Cortex of kidney (tissue), 1 donor: ENCODE measurements around the gene RAF1.

Experiments
- DNase-seq: peaks from one replicate; lab custom pipeline; 2025; lab: John Stamatoyannopoulos, UW

RAF1 gene

DNA sequence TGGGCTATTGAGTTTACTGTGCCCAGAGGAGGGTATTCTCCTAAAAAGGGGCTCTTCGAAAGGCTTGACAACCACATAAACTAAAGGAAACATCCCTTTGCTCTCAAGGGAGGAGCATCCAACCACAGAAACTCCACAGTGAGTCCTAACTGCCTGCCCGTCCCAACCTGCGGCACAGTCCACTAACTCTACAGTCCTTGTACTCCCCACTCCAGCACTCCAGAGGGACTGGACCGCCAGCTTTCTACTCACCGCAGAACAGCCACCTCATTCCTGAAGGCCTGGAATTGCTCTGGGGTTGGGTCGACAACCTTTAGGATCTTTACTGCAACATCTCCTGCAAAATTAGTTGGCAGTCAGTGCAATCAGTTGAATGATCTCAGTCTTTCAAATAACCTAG is 72.5 kb downstream of the RAF1 start:
- DNase-seq, result no peak

DNA sequence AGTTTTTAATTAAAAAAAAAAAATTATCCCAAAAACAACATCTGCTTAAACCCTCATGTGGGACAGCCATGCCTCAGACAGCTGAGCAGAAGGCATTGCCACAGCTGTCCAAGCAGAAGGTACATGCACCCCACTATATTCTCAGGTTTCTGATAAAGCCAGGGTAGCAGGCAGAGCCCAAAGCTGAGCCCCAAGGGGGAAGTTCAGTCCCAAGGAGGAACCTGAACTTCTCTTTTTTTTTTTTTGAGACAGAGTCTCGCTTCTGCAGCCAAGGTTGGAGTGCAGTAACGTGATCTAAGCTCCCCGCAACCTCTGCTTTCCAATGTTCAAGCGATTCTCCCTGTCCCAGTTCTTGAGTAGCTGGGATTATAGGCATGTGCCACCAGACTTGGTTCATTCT is 73.8 kb downstream of the RAF1 start:
- DNase-seq, result no peak

DNA sequence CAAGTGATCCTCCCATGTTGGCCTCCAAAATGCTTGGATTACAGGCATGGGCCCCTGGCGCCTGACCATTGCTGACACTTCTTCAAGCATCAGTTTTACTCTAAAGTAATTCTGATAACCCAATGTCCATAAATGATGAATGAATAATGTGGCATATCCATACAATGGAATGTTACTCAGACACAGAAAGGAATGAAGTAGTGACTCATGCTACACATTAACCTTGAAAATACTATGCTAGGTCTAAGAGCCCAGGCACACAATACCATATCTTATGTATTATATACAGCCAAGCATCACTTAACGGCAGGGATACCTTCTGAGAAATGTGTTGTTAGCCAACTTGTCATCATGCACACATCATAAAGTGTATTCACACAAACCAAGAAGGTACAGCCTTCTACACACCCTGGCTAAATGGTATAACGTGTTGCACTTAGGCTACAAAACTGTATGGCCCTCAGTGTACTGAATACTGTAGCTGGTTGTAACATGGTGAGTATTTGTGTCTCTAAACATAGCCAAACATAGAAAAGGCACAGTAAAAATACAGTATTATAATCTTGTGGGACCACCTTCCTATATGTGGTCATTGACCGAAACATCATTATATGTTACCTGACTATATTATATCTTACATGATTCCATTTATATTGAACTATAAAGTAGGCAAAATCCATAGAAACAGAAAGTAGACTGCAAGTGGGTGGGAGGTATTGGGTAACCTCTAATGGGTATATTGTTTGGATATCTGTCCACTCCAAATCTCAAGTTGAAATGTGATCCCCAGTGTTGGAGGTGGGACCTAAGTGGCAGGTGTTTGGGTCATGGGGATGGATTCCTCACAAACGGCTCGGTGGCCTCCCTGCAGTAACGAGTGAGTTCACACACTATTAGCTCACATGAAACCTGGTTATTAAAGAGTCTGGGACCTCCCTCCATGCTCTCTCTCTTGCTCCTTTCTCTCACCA is 75.6 kb downstream of the RAF1 start:
- no peak for DNase-seq

DNA sequence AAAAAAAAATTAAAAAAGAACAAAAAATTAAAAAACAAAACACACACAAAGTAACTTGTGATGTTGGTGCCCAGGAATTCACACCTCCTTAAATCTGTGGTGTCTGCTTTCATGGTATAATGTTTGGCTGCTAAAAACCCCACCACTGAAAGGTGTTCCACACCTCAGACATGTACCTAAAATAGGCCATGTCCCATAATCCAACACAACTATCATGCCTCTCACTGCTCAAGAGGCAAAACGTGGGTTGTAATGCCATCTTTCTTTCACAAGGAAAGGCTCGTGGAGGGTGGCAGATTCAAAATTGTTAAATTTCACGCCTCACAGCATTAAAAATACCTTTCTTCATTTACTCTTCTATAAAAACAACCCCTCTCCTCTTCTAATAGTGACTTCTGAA is 77.5 kb downstream of the RAF1 start:
- no peak for DNase-seq

DNA sequence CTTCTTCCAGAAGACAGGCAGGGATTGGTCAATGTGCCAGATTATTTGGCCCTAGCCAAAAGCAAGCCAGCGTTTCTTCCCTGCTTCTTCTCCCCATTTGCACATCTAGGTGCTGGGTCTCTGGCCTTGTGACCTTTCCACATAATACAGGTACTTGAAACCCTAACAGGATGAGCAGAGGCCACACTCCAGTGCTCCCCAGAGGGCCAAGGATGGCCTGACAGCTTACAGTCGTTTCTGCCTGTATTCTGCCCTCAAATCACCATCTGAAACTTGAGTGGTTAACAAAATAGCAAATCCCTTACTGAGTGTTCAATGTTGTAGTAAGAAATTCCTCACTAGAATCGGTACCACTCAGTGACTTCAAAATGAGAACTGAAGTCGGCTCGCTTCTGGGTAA is 77.9 kb downstream of the RAF1 start:
- no peak for DNase-seq

DNA sequence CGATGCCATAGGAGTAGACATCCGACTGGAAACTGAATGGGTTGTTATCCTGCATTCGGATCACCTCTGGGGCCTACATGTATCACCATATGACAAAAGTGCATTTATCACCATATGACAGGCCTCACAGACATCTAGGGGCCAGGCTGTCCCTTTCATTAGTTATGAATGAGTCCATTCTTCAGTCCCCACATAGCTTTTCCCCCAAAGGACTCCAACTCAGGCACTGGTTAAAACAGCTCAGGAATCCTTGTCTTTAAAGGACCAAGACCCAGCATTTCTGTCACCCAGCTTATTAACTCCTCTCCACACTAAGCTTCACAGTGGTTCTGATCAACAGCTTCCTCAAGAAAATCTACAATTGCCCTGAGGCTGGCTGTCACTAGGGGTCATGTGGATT is 78.7 kb downstream of the RAF1 start:
- no peak for DNase-seq

DNA sequence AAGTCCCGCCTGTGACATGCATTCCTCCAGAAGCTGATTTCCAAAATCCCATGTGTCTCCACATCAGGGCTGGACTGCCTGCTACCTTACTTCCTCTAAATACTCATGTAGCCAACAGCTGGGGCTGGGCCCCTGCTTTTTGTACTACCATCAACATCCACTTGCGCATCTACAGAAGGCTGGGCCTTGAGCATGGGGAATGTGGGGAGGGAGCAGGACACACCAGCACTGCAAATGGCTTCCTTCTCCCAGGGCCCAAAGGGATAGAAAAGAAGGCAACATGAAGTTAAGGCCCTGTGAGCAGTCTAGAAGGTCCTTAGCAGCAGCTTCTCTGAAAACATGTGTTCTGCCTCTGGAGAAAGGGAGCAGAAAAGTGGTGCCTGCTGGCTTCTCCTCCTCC is 79.8 kb downstream of the RAF1 start:
- DNase-seq, result no peak

DNA sequence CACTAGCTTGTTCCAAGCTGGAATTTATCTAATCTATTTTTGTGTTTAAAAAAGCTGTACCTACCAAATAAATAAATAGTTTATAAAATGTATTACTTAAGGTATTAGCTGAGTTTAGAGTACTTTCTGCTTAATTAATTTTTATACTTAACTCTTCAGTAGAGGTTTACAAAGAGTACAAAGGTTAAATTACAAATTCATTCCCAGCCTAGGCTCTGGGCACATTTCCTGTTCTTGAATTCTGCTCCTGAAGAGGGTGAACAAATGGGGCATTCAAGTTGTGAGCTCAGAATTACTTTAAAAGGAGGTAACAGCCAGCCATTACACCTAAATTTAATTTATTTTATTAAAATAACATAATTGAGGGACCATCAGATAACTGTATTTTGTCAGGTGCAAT is 80.6 kb downstream of the RAF1 start:
- no peak for DNase-seq

DNA sequence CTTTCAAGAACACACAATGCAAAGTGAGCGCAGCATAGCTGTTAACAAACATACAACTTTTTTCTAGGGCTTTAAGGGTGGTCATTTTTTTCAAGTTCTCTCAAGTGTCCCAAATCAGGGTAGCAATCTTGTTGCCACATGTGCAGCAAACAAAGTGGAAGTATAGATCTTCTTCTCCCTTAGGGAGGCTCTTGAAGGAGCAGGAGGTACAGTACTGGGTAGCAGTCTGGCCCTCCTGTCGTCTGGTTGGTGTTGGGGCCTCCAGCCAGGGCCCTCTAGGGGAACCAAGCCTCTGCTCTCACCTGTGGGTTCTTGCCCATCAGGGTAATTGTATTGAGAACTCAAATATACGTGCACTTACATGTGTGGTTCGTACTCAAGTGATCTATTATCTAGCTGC is 81.2 kb downstream of the RAF1 start:
- DNase-seq, result no peak

DNA sequence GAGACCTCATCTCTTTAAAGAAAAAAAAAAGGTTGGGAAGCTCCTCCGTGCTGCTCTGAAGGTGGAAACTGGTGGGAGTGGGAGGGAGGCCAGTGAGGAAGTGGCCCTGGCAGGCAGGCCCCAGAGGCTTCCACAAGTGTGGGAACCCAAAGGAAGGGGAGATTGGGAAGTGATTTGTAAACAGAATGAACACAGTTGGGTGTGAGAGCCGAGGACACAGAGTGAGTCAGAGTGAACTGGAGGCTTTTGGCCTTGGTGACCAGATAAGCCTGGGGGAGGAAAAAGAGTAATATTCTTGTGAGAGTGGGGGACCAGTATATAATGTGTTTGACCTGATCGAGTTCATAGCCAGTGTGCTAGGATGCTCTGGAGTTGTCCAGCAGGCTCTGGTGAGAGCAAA is 84.0 kb downstream of the RAF1 start:
- no peak for DNase-seq

DNA sequence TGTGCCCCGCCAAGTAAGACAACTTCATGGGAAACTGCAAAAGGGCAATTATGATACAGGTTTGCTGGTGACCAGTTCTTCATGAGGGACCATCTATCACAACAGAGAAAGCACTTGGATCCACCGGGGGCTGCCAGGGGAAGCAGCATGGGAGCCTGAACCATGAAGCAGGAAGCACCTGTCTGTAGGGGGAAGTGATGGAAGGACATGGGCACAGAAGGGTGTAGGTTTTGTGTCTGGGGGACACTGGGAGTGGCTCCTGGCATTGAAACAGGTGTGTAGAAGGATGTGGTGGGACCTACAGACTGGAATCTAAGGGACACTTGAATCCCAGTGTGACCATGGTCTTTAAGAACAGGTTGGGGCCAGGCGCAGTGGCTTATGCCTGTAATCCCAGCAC is 84.5 kb downstream of the RAF1 start:
- no peak for DNase-seq

DNA sequence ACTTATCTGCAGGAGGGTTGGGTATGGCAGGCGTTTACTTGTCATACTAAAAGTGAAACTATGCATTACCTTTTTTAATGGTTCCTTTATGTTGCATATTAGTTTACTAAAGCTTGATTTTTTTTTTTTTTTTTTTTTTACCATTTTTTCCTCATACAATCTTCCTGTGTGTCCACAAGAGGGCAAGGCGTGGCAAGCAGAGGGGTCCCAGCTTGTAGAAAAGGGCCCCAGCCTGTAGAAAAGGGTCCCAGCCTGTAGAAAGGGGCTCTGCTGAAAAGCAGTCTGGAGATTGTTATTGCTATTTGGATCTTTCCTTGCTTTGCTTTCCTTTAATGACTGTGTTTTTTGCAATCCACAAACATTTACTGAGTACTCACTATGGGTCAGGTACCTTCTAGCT is 85.2 kb downstream of the RAF1 start:
- no peak for DNase-seq

DNA sequence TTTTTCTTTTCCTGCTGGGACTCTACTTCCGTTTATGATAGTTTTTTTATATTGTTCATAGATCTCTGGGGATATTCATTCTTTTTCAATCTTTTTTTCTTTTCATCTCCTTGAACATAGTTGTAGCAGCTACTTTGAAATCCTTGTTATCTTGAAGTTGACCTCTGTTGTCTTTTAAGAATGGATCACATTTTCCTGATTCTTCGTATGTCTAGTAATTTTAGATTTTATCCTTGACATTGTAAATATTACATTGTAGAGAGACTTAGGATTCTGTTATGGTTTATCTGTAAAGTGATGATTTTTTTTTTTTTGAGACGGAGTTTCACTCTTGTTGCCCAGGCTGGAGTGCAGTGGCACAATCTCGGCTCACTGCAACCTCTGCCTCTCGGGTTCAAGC is 86.5 kb downstream of the RAF1 start:
- no peak for DNase-seq

DNA sequence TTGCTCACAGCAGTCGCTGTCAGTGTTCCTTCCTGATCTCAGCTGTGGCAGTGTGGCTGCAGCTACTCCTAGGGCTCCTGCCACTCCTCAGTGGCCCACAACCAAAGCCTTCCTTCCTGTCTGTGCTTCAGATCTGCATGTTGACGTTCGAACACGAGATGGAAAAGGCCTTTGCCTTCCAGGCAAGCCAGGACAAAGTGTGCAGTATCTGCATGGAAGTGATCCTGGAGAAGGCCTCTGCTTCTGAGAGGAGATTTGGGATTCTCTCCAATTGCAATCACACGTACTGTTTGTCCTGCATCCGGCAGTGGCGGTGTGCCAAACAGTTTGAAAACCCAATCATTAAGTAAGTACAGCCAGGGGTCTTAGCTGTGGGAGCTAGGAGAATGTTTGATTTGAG is 89.3 kb downstream of the RAF1 start:
- DNase-seq, result no peak

DNA sequence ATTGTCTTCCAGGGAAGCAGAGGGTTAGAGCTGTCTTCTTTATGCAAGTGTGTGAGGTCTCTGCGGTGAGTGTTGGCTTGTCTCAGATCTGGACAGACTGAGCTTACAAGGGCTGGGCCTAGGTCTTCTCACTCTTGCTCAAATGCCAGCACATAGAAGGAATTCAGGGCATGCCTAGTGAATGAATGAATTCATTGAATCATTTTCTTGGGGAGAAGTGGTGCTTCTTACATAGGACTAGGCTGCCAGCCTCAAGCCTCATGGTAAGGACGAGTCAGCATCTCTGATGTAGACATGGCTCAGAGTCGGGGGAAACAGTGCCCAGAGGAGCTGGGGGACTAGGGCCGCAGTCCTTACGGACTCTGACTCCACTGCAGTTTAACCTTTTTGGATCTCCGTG is 89.8 kb downstream of the RAF1 start:
- no peak for DNase-seq

DNA sequence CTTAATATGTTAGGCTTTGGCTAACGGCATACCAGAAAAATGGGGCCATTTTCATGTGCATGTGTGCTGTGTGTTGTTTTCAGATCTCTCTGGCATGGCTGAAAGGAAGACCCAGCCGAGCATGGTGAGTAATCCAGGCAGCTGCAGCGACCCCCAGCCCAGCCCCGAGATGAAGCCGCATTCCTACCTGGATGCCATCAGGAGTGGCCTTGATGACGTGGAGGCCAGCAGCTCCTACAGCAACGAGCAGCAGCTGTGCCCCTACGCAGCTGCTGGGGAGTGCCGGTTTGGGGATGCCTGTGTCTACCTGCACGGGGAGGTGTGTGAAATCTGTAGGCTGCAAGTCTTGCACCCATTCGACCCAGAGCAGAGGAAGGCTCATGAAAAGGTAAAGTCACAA is 91.9 kb downstream of the RAF1 start:
- no peak for DNase-seq

DNA sequence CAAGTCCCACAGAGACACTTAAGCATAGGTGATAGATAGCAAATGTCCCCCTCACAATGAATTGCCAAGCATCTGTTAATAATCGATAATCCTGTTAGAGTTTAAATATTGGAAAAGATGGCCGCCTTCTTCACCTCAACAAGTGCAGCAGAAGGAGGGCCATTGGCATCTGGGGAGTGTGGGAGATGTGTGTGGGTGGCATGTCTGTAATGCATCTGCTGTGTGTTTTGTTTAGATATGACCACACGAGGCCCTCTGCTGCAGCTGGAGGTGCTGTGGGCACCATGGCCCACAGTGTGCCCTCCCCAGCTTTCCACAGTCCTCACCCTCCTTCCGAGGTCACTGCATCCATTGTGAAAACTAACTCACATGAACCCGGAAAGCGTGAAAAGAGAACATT is 94.1 kb downstream of the RAF1 start:
- no peak for DNase-seq

DNA sequence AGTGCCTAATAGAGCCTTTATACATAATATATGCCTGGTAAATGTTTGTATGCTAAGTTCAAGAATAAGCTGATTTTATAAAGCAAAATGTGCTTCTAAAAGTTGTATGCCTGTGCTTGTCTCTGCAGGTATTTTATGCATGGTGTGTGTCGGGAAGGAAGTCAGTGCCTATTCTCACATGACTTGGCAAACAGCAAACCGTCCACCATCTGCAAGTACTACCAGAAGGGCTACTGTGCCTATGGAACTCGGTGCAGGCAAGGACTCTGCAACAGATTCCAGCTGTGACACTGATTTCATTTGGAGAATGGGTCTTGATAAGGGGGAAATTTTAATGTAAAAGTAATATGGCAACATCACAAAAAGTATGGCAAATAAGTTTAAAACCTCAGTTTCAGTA is 95.2 kb downstream of the RAF1 start:
- DNase-seq, result no peak

DNA sequence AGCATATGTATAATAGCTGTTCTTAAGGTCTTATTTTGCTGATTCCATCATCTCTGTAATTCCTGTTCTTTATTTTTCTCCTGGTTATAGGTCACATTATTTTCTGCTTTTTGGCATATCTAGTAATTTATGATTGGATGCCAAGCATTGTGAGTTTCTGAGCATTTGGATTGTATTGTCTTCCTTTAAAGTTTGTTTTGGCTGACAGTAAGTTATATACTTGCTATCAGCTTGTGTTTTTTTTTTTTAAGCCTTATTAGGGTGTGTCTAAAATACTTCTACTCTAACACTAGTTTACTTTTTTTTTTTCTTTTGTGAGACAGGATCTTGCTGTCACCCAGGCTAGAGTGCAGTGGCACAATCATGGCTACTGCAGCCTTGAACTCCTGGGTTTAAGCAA is 96.9 kb downstream of the RAF1 start:
- DNase-seq, result no peak

DNA sequence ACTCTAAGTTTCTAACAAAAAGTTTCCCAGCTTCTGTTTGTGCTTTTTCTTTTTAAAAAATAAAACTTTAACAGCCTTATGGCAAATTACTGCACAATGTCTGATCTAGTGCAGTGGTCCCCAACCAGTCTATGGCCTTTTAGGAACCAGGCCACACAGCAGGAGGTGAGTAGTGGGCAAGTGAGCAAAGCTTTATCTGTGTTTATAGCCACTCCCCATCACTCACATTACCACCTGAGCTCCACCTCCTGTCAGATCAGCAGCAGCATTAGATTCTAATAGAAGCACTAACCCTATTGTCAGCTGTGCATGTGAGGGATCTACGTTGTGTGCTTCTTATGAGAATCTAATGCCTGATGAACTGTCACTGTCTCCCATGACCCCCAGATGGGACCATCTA is 101.5 kb downstream of the RAF1 start:
- DNase-seq, result no peak

DNA sequence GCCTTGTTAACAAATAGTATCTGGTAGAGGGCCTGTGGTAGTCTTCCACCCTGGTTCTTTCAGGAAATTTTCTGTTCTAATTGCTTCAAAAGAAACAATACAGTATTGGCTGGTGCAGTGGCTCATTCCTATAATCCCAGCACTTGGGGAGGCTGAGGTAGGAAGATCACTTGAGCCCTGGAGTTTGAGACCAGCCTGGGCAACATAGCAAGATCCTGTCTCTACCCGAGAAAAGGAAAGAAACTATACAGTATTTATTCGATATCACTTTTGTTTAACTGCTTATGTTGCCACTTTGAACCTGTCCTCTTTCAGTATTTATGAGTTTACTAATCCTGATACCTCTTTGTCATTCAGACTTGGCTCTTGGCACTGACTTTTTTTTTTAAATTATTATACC is 102.5 kb downstream of the RAF1 start:
- no peak for DNase-seq

DNA sequence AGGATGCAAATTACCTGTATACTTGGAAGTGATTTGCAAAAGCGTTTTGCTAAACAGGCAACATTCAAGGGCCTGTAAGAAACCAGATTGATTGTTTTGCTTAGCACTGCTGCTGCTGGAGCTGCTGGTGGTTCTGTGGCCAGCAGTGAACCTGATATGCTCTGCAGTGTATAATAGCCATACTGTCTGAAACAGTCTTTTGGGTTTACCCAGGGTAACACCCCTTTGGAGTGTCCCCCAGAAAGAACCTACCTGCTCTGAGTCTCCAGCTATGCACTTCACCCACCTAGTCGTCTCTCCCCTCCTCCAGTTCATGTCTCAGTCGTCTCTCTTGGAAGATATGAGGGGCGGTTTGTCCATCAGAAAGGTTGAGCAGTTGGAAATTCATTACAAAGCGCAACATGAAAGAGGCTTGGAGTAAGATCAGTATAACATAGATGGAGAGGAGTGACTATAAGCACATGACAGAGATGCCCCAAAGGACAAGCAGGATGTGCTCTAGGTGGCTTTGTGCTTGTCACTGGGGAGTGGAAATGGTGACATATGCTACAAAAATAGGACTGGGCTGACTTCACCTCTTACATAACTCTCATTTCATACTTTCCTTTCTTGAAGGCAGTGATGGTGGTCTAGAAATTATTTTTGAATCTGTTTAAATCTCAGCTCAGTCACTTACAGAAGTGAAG is 103.3 kb downstream of the RAF1 start:
- no peak for DNase-seq

DNA sequence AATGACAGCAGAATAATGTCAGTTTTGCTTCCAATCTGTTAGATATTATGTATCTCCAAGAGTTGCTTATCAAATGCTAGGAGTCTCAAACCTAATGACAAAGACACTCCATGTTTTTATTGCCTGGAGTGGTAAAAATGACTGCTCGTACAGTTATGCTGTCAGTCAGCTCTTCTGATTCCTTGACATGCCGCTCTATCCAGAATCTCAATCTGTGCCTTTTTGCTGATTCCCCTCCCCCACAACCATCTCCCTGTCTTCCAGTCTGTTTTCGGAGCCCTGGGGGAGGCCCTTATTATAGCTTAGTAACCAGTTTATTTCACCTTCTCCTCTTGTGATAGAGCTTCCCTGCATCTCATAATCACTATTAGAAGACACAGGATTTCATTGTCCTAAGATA is 104.4 kb downstream of the RAF1 start:
- DNase-seq, result no peak

DNA sequence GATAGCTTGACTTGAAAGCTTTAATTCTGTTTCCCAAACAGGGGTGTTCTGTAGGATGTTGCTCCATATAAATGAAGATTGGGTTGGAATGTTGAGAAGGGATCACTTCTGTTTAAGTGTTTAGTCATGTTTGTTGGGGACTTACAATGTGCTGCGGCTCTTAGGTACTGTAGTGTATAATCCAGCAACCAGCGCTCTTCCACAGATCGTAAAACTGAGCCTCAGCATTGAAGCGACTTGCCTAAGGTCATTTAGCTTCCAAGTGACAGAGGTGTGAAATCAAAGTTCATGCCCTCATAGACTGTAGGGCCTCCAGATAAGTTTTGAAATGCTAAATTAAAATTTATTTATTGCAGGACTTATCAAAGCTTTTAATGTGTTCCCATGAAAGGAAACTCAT is 105.2 kb downstream of the RAF1 start:
- DNase-seq, result no peak
